H1 (cell line): ENCODE data around the gene PRKCA. TPM values are rescaled to one million over a fixed set of nuclear protein-coding genes. Genes with fewer than 3 reads are reported as not detected.

ENCODE experiments used
- MAFK ChIP-seq: IDR thresholded peaks from 2 replicates; pipeline ENCODE4 v1.6.1; 2012; ENCODE audit warnings: low read depth, mild to moderate bottlenecking, improper control_type of control experiment, low read length
- polyA plus RNA-seq, 7 experiments: library from polyadenylated mRNA; depleted of rRNA in 3 of 7; stranded (reverse) in 5 of 7; unstranded in 2 of 7; fragments of >200 nt in 5 of 7; fragments of 200-250 nt in 2 of 7; gene quantifications; 1 replicate in 5 of 7; 2 replicates in 1 of 7; 4 replicates in 1 of 7; pipeline versions ENCODE4 v1.2.1 to v1.2.3, GENCODE V29; 2011 to 2013; ENCODE audit warnings: missing spikeins in 2 of 7, mixed read lengths in 2 of 7
- total RNA-seq: library from RNA; stranded (reverse); fragmentation: NEBNext Ultra II Directional; extraction: Animal tissue kit (Norgen Biotek cat#: 25700); gene quantifications from 2 replicates; pipeline ENCODE4 v1.2.1, GENCODE V29; 2021
- TF ChIP-seq, protein P1 (sequence below): fragments of 300-600 bp; sonication (generic); IDR thresholded peaks from 2 replicates; pipeline ENCODE4 v1.7.1; 2012; ENCODE audit warnings: low read length, moderate library complexity, mild to moderate bottlenecking, inconsistent platforms; ENCODE audit not compliant: insufficient replicate concordance

PRKCA gene
- total and polyA plus RNA-seq, 2 of the 8 experiments (the other 6 are each of a cell fraction or from before 2014, with no cell fraction given), result 5.8 to 17.8 TPM

DNA sequence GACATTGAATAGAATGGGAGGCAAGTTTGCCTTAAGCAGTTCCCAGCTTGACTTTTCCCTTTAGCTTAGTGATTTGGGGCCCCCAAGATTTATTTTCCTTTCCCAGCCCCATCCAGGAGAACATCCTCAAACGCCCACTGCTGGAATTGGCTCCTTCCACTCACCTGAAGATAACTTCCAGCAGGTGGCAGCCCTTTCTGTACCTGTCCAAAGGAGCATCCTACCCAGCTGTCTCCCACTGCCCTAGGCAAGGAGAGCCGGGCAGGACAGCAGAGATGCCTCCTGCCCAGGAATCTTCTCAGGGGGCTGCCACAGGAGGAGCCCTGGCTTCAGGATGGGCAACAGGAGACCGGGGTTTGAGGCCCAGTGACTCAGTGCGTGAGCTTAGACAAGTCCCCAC is 538.9 kb downstream of the PRKCA start (continued):
- TF ChIP-seq, protein P1, sequence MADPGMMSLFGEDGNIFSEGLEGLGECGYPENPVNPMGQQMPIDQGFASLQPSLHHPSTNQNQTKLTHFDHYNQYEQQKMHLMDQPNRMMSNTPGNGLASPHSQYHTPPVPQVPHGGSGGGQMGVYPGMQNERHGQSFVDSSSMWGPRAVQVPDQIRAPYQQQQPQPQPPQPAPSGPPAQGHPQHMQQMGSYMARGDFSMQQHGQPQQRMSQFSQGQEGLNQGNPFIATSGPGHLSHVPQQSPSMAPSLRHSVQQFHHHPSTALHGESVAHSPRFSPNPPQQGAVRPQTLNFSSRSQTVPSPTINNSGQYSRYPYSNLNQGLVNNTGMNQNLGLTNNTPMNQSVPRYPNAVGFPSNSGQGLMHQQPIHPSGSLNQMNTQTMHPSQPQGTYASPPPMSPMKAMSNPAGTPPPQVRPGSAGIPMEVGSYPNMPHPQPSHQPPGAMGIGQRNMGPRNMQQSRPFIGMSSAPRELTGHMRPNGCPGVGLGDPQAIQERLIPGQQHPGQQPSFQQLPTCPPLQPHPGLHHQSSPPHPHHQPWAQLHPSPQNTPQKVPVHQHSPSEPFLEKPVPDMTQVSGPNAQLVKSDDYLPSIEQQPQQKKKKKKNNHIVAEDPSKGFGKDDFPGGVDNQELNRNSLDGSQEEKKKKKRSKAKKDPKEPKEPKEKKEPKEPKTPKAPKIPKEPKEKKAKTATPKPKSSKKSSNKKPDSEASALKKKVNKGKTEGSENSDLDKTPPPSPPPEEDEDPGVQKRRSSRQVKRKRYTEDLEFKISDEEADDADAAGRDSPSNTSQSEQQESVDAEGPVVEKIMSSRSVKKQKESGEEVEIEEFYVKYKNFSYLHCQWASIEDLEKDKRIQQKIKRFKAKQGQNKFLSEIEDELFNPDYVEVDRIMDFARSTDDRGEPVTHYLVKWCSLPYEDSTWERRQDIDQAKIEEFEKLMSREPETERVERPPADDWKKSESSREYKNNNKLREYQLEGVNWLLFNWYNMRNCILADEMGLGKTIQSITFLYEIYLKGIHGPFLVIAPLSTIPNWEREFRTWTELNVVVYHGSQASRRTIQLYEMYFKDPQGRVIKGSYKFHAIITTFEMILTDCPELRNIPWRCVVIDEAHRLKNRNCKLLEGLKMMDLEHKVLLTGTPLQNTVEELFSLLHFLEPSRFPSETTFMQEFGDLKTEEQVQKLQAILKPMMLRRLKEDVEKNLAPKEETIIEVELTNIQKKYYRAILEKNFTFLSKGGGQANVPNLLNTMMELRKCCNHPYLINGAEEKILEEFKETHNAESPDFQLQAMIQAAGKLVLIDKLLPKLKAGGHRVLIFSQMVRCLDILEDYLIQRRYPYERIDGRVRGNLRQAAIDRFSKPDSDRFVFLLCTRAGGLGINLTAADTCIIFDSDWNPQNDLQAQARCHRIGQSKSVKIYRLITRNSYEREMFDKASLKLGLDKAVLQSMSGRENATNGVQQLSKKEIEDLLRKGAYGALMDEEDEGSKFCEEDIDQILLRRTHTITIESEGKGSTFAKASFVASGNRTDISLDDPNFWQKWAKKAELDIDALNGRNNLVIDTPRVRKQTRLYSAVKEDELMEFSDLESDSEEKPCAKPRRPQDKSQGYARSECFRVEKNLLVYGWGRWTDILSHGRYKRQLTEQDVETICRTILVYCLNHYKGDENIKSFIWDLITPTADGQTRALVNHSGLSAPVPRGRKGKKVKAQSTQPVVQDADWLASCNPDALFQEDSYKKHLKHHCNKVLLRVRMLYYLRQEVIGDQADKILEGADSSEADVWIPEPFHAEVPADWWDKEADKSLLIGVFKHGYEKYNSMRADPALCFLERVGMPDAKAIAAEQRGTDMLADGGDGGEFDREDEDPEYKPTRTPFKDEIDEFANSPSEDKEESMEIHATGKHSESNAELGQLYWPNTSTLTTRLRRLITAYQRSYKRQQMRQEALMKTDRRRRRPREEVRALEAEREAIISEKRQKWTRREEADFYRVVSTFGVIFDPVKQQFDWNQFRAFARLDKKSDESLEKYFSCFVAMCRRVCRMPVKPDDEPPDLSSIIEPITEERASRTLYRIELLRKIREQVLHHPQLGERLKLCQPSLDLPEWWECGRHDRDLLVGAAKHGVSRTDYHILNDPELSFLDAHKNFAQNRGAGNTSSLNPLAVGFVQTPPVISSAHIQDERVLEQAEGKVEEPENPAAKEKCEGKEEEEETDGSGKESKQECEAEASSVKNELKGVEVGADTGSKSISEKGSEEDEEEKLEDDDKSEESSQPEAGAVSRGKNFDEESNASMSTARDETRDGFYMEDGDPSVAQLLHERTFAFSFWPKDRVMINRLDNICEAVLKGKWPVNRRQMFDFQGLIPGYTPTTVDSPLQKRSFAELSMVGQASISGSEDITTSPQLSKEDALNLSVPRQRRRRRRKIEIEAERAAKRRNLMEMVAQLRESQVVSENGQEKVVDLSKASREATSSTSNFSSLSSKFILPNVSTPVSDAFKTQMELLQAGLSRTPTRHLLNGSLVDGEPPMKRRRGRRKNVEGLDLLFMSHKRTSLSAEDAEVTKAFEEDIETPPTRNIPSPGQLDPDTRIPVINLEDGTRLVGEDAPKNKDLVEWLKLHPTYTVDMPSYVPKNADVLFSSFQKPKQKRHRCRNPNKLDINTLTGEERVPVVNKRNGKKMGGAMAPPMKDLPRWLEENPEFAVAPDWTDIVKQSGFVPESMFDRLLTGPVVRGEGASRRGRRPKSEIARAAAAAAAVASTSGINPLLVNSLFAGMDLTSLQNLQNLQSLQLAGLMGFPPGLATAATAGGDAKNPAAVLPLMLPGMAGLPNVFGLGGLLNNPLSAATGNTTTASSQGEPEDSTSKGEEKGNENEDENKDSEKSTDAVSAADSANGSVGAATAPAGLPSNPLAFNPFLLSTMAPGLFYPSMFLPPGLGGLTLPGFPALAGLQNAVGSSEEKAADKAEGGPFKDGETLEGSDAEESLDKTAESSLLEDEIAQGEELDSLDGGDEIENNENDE, result no peak
- no peak for TF ChIP-seq MAFK
